A549 (cell line): ENCODE data around the gene LYST. TPM values are rescaled to one million over a fixed set of nuclear protein-coding genes. Genes with fewer than 3 reads are reported as not detected.

Source experiments
- CBX2 ChIP-seq: fragments of 200-600 bp; sonication (generic); IDR thresholded peaks from 2 replicates; pipeline ENCODE4 v1.6.1; 2016; ENCODE audit warnings: low read depth, mild to moderate bottlenecking, borderline replicate concordance
- CBX8 ChIP-seq: fragments of 200-600 bp; sonication (generic); IDR thresholded peaks from 2 replicates; pipeline ENCODE4 v1.6.1; 2016
- CHD2 ChIP-seq: fragments of 150-350 bp; IDR thresholded peaks from 2 replicates; pipeline ENCODE4 v1.6.1; 2014; ENCODE audit warnings: low read length; ENCODE audit not compliant: partially characterized antibody
- CHD4 ChIP-seq: fragments of 200-600 bp; sonication (generic); IDR thresholded peaks from 2 replicates; pipeline ENCODE4 v1.6.1; 2016; ENCODE audit warnings: antibody characterized with exemption, mild to moderate bottlenecking, borderline replicate concordance
- EHF ChIP-seq: fragments of 250-450 bp; sonication (Bioruptor Pico); IDR thresholded peaks from 2 replicates; pipeline ENCODE4 v1.5.0; 2020; ENCODE audit warnings: mild to moderate bottlenecking
- EHMT2 ChIP-seq: fragments of 200-600 bp; sonication (generic); IDR thresholded peaks from 2 replicates; pipeline ENCODE4 v1.6.1; 2016; ENCODE audit warnings: antibody characterized with exemption, low read depth, mild to moderate bottlenecking, moderate library complexity
- FOSB ChIP-seq: fragments of 250-450 bp; sonication (Bioruptor Pico); IDR thresholded peaks from 2 replicates; pipeline ENCODE4 v1.5.0; 2020; ENCODE audit warnings: mild to moderate bottlenecking, moderate library complexity
- FOSL2 ChIP-seq, 2 experiments: fragments of 450-650 bp in 1 of 2; fragments of >200 bp in 1 of 2; sonication (Bioruptor Twin) in 1 of 2; formaldehyde crosslinking; IDR thresholded peaks; 2 replicates each; pipeline versions ENCODE4 v1.5.0 to v1.6.1; 2016 to 2020; ENCODE audit warnings: mild to moderate bottlenecking in 1 of 2, moderate library complexity in 1 of 2
- FOXS1 ChIP-seq: fragments of 250-450 bp; sonication (Bioruptor Pico); IDR thresholded peaks from 2 replicates; pipeline ENCODE4 v1.5.0; 2020; ENCODE audit warnings: mild to moderate bottlenecking, moderate library complexity
- GATA3 ChIP-seq: IDR thresholded peaks from 2 replicates; pipeline ENCODE4 v1.6.1; 2012; ENCODE audit warnings: borderline replicate concordance
- HEYL ChIP-seq: fragments of 250-450 bp; sonication (Bioruptor Pico); IDR thresholded peaks from 2 replicates; pipeline ENCODE4 v1.8.0; 2021; ENCODE audit warnings: mild to moderate bottlenecking, moderate library complexity
- HOXA7 ChIP-seq: fragments of 250-450 bp; sonication (Bioruptor Pico); IDR thresholded peaks from 2 replicates; pipeline ENCODE4 v1.5.0; 2020; ENCODE audit warnings: mild to moderate bottlenecking, moderate library complexity
- HOXB5 ChIP-seq: fragments of 250-450 bp; sonication (Bioruptor Pico); IDR thresholded peaks from 2 replicates; pipeline ENCODE4 v1.5.0; 2020; ENCODE audit warnings: mild to moderate bottlenecking, moderate library complexity
- JUNB ChIP-seq: fragments of >200 bp; sonication (Bioruptor Twin); formaldehyde crosslinking; IDR thresholded peaks from 2 replicates; pipeline ENCODE4 v1.6.1; 2016
- KDM1A ChIP-seq: fragments of 200-600 bp; sonication (generic); IDR thresholded peaks from 2 replicates; pipeline ENCODE4 v1.6.1; 2016; ENCODE audit warnings: low read depth, mild to moderate bottlenecking
- KDM5A ChIP-seq: fragments of 200-600 bp; sonication (generic); IDR thresholded peaks from 2 replicates; pipeline ENCODE4 v1.6.1; 2016; ENCODE audit warnings: antibody characterized with exemption, mild to moderate bottlenecking
- MAFK ChIP-seq: fragments of 450-650 bp; IDR thresholded peaks from 2 replicates; pipeline ENCODE4 v1.6.1; 2014; ENCODE audit not compliant: partially characterized antibody
- MAZ ChIP-seq: fragments of 150-350 bp; IDR thresholded peaks from 2 replicates; pipeline ENCODE4 v1.6.1; 2014; ENCODE audit warnings: antibody characterized with exemption, low read depth, low read length, borderline replicate concordance
- NR3C1 ChIP-seq: fragments of >200 bp; sonication (Bioruptor Twin); formaldehyde crosslinking; IDR thresholded peaks from 3 replicates; pipeline ENCODE4 v1.6.1; 2017
- PHF8 ChIP-seq: fragments of 200-600 bp; sonication (generic); IDR thresholded peaks from 2 replicates; pipeline ENCODE4 v1.6.1; 2016; ENCODE audit warnings: low read depth, mild to moderate bottlenecking, antibody characterized with exemption, moderate library complexity, borderline replicate concordance
- POLR2A ChIP-seq: IDR thresholded peaks from 2 replicates; pipeline ENCODE4 v1.6.1; 2012; ENCODE audit warnings: mild to moderate bottlenecking, low read length
- POLR2AphosphoS2 ChIP-seq: conservative IDR thresholded peaks from 2 replicates; pipeline ENCODE4 v1.6.1; 2012; ENCODE audit warnings: low read length, improper control_type of control experiment, inconsistent platforms
- RAD21 ChIP-seq, 2 experiments: fragments of >200 bp in 1 of 2; sonication (Bioruptor Twin) in 1 of 2; formaldehyde crosslinking in 1 of 2; IDR thresholded peaks in 1 of 2; conservative IDR thresholded peaks in 1 of 2; 2 replicates in 1 of 2; 3 replicates in 1 of 2; pipeline ENCODE4 v1.6.1; 2012 to 2018; ENCODE audit warnings: inconsistent platforms in 1 of 2
- RARB ChIP-seq: fragments of 250-450 bp; sonication (Bioruptor Pico); IDR thresholded peaks from 2 replicates; pipeline ENCODE4 v1.8.0; 2021; ENCODE audit warnings: mild to moderate bottlenecking, moderate library complexity
- RCOR1 ChIP-seq: fragments of 150-350 bp; IDR thresholded peaks from 2 replicates; pipeline ENCODE4 v1.6.1; 2014; ENCODE audit warnings: antibody characterized with exemption, low read length, low read depth
- RFX5 ChIP-seq: fragments of 450-650 bp; IDR thresholded peaks from 2 replicates; pipeline ENCODE4 v1.7.1; 2014; ENCODE audit warnings: antibody characterized with exemption, mild to moderate bottlenecking, moderate library complexity
- RNF2 ChIP-seq: fragments of 200-600 bp; sonication (generic); IDR thresholded peaks from 2 replicates; pipeline ENCODE4 v1.6.1; 2016; ENCODE audit warnings: low read depth, mild to moderate bottlenecking, antibody characterized with exemption, moderate library complexity, borderline replicate concordance
- SREBF2 ChIP-seq: fragments of 450-650 bp; IDR thresholded peaks from 2 replicates; pipeline ENCODE4 v1.6.1; 2014; ENCODE audit warnings: mild to moderate bottlenecking, moderate library complexity
- TFCP2L1 ChIP-seq: fragments of 250-450 bp; sonication (Bioruptor Pico); IDR thresholded peaks from 2 replicates; pipeline ENCODE4 v1.5.0; 2021; ENCODE audit warnings: mild to moderate bottlenecking
- TP53 ChIP-seq: fragments of 250-450 bp; sonication (Bioruptor Pico); IDR thresholded peaks from 2 replicates; pipeline ENCODE4 v1.5.0; 2021; ENCODE audit warnings: mild to moderate bottlenecking, moderate library complexity
- ZC3H11A ChIP-seq: fragments of 450-650 bp; IDR thresholded peaks from 2 replicates; pipeline ENCODE4 v1.6.1; 2014; ENCODE audit warnings: antibody characterized with exemption, mild to moderate bottlenecking
- ZFP36 ChIP-seq: fragments of 450-650 bp; IDR thresholded peaks from 2 replicates; pipeline ENCODE4 v1.6.1; 2014; ENCODE audit warnings: borderline replicate concordance; ENCODE audit not compliant: partially characterized antibody
- ZNF302 ChIP-seq: fragments of 250-450 bp; sonication (Bioruptor Pico); IDR thresholded peaks from 2 replicates; pipeline ENCODE4 v1.9.0; 2021; ENCODE audit warnings: inconsistent platforms, mild to moderate bottlenecking, moderate library complexity
- polyA plus RNA-seq, 4 experiments: library from polyadenylated mRNA; depleted of rRNA in 3 of 4; stranded (reverse); fragments of >200 nt; fragmentation: RNase III in 1 of 4; extraction: RNeasy Plus Mini Kit Qiagen cat#74134 plus additional on column Dnase treatment in 1 of 4; gene quantifications; 2 replicates in 3 of 4; 3 replicates in 1 of 4; pipeline ENCODE4 v1.2.3, GENCODE V29; 2011 to 2017
- TF ChIP-seq, protein P1 (sequence below): IDR thresholded peaks from 2 replicates; pipeline ENCODE4 v1.6.1; 2012; ENCODE audit warnings: low read depth, borderline replicate concordance
- TF ChIP-seq, protein P2 (sequence below): IDR thresholded peaks from 2 replicates; pipeline ENCODE4 v1.6.1; 2012
- TF ChIP-seq, protein P3 (sequence below): IDR thresholded peaks from 2 replicates; pipeline ENCODE4 v1.6.1; 2012
- TF ChIP-seq, protein P4 (sequence below): fragments of >200 bp; sonication (Bioruptor Twin); formaldehyde crosslinking; IDR thresholded peaks from 3 replicates; pipeline ENCODE4 v1.6.1; 2016
- TF ChIP-seq, protein P5 (sequence below): fragments of 200-600 bp; sonication (generic); IDR thresholded peaks from 2 replicates; pipeline ENCODE4 v1.6.1; 2016; ENCODE audit warnings: antibody characterized with exemption, mild to moderate bottlenecking, moderate library complexity
- TF ChIP-seq, protein P6 (sequence below): fragments of 450-650 bp; IDR thresholded peaks from 2 replicates; pipeline ENCODE4 v1.6.1; 2014; ENCODE audit warnings: antibody characterized with exemption

The LYST gene
- polyA plus RNA-seq, 2 of the 4 experiments (the other 2 are of a cell fraction): 2.5 to 9.4 TPM

DNA sequence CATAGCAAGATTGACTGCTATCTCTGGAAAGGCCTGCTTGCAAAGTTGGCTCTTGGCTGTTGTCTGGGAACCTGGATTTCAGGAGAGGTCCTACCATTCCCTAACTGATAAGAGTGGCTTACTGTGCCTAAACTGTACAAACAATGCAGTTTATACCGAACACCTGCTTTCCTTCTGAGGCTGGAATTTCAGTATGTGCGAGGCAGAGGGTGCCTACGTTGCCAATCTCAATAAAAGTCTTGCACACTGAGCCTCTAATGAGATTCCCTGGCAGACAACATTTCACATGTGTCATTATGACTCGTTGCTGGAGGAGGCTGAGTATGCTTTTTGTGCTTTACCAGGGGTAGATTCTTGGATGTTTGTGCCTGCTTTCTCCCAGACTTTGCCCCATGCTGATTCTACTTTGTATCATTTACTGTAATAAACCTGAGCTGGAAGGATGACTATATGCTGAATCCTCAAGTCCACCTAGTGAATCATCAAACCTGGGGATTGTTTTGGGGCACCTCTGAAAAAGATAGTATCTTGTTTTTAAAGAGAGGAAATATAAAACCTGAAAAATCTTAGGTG, 158.2 kb downstream of the LYST start (continued):
- TF ChIP-seq CHD2 (no peak), MAFK (peak; percentile 80), EHF (CRISPR knock-in tag) (no peak), CHD4 (no peak), ZNF302 (CRISPR knock-in tag) (no peak), KDM5A (no peak), PHF8 (no peak), ZC3H11A (no peak), HOXA7 (CRISPR knock-in tag) (no peak), KDM1A (no peak), TP53 (CRISPR knock-in tag) (no peak), EHMT2 (no peak), SREBF2 (no peak), RNF2 (no peak), POLR2AphosphoS2 (no peak), HEYL (CRISPR knock-in tag) (no peak), CBX2 (no peak), POLR2A (no peak), MAZ (no peak), TFCP2L1 (CRISPR knock-in tag) (no peak), CBX8 (no peak), FOSL2 (IDR thresholded peaks at IDR 0.05) (peak; percentile 92), FOSL2 (CRISPR knock-in tag; IDR thresholded peaks at IDR 0.05) (peak; percentile 81), RFX5 (no peak), ZFP36 (no peak), HOXB5 (no peak), FOSB (CRISPR knock-in tag) (no peak), JUNB (peak; percentile 91), FOXS1 (CRISPR knock-in tag) (no peak), NR3C1 (no peak), RAD21 (conservative IDR thresholded peaks at IDR 0.05 in 1 of 2, IDR thresholded peaks at IDR 0.05 in 1 of 2) (no peak; a peak in 1 of 5 replicates), RARB (CRISPR knock-in tag) (no peak), GATA3 (peak; percentile 84; the same call in 1 of the 2 replicates), RCOR1 (no peak)
- TF ChIP-seq, protein P1, sequence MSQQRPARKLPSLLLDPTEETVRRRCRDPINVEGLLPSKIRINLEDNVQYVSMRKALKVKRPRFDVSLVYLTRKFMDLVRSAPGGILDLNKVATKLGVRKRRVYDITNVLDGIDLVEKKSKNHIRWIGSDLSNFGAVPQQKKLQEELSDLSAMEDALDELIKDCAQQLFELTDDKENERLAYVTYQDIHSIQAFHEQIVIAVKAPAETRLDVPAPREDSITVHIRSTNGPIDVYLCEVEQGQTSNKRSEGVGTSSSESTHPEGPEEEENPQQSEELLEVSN: no peak
- TF ChIP-seq, protein P2, sequence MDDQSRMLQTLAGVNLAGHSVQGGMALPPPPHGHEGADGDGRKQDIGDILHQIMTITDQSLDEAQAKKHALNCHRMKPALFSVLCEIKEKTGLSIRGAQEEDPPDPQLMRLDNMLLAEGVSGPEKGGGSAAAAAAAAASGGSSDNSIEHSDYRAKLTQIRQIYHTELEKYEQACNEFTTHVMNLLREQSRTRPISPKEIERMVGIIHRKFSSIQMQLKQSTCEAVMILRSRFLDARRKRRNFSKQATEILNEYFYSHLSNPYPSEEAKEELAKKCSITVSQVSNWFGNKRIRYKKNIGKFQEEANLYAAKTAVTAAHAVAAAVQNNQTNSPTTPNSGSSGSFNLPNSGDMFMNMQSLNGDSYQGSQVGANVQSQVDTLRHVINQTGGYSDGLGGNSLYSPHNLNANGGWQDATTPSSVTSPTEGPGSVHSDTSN: no peak
- TF ChIP-seq, protein P3, sequence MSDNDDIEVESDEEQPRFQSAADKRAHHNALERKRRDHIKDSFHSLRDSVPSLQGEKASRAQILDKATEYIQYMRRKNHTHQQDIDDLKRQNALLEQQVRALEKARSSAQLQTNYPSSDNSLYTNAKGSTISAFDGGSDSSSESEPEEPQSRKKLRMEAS: peak; percentile 54
- TF ChIP-seq, protein P4, sequence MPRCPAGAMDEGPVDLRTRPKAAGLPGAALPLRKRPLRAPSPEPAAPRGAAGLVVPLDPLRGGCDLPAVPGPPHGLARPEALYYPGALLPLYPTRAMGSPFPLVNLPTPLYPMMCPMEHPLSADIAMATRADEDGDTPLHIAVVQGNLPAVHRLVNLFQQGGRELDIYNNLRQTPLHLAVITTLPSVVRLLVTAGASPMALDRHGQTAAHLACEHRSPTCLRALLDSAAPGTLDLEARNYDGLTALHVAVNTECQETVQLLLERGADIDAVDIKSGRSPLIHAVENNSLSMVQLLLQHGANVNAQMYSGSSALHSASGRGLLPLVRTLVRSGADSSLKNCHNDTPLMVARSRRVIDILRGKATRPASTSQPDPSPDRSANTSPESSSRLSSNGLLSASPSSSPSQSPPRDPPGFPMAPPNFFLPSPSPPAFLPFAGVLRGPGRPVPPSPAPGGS: 0 out of 3 replicates have a peak, but pooled peaks have one; percentile 29
- TF ChIP-seq, protein P5, sequence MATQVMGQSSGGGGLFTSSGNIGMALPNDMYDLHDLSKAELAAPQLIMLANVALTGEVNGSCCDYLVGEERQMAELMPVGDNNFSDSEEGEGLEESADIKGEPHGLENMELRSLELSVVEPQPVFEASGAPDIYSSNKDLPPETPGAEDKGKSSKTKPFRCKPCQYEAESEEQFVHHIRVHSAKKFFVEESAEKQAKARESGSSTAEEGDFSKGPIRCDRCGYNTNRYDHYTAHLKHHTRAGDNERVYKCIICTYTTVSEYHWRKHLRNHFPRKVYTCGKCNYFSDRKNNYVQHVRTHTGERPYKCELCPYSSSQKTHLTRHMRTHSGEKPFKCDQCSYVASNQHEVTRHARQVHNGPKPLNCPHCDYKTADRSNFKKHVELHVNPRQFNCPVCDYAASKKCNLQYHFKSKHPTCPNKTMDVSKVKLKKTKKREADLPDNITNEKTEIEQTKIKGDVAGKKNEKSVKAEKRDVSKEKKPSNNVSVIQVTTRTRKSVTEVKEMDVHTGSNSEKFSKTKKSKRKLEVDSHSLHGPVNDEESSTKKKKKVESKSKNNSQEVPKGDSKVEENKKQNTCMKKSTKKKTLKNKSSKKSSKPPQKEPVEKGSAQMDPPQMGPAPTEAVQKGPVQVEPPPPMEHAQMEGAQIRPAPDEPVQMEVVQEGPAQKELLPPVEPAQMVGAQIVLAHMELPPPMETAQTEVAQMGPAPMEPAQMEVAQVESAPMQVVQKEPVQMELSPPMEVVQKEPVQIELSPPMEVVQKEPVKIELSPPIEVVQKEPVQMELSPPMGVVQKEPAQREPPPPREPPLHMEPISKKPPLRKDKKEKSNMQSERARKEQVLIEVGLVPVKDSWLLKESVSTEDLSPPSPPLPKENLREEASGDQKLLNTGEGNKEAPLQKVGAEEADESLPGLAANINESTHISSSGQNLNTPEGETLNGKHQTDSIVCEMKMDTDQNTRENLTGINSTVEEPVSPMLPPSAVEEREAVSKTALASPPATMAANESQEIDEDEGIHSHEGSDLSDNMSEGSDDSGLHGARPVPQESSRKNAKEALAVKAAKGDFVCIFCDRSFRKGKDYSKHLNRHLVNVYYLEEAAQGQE: no peak
- TF ChIP-seq, protein P6, sequence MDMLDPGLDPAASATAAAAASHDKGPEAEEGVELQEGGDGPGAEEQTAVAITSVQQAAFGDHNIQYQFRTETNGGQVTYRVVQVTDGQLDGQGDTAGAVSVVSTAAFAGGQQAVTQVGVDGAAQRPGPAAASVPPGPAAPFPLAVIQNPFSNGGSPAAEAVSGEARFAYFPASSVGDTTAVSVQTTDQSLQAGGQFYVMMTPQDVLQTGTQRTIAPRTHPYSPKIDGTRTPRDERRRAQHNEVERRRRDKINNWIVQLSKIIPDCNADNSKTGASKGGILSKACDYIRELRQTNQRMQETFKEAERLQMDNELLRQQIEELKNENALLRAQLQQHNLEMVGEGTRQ: no peak
